HepG2 (cell line): ENCODE data around the gene MPO. TPM values are rescaled to one million over a fixed set of nuclear protein-coding genes. Genes with fewer than 3 reads are reported as not detected.

Experiments
- ATAC-seq: fragments of 200-7000 bp; cut with Tn5 transposase; 3 replicates; pipeline ENCODE4 v1.9.1; 2020; ENCODE audit warnings: mild to moderate bottlenecking, moderate library complexity
- BruUV-seq: library from RNA; stranded (reverse); fragments of 400-500 nt; replicated peaks from 2 replicates; lab custom pipeline; 2021; lab: Mats Ljungman, UMichigan
- CTCF ChIA-PET: fragments of 300-600 bp; formaldehyde crosslinking; extraction: SDS; loops from one replicate; lab custom pipeline; 2021; ENCODE audit warnings: low total read pairs, inconsistent platforms, low intra/inter-chr PET ratio; lab: Yijun Ruan, JAX
- POLR2A ChIA-PET: fragments of 350-600 bp; sonication (Branson Sonifier 250); formaldehyde crosslinking; loops from one replicate; lab custom pipeline; 2020; ENCODE audit warnings: antibody characterized with exemption, inconsistent platforms; lab: Yijun Ruan, JAX
- DNase-seq: peaks from one replicate; pipeline ENCODE4 v3.0.0-alpha.2; 2015; ENCODE audit warnings: low spot score
- FAIRE-seq: peaks from 3 replicates; lab custom pipeline; 2011; peaks lifted over from hg19 to GRCh38; lab: Jason Lieb, UNC
- H2AFZ ChIP-seq: one replicate; pipeline ENCODE4 v1.6.1; 2011; ENCODE audit warnings: low read length, inconsistent platforms
- H3K27ac ChIP-seq: fragments of 300-600 bp; 3 replicates; pipeline ENCODE4 v1.8.0; 2011; ENCODE audit warnings: mixed run types, mild to moderate bottlenecking, mixed read lengths, low read length, inconsistent platforms; ENCODE audit not compliant: insufficient read depth; ENCODE audit errors: extremely low read length
- H3K27me3 ChIP-seq, 2 experiments: fragments of 200-600 bp in 1 of 2; 2 replicates in 1 of 2; 3 replicates in 1 of 2; pipeline versions ENCODE4 v1.6.0 to v1.8.0; 2011; ENCODE audit warnings: low read length in 2 of 2, mild to moderate bottlenecking in 2 of 2, moderate library complexity in 2 of 2, inconsistent platforms in 1 of 2; ENCODE audit not compliant: insufficient read depth in 2 of 2, control insufficient read depth in 1 of 2
- H3K36me3 ChIP-seq, 2 experiments: fragments of 200-600 bp in 1 of 2; replicated peaks in 1 of 2; 2 replicates in 1 of 2; 3 replicates in 1 of 2; pipeline versions ENCODE4 v1.5.1 to v1.8.0; 2011; ENCODE audit warnings: low read length in 2 of 2, inconsistent platforms in 1 of 2; ENCODE audit not compliant: insufficient read depth in 2 of 2, control insufficient read depth in 1 of 2
- H3K4me1 ChIP-seq: 2 replicates; pipeline ENCODE4 v1.5.1; 2012; ENCODE audit warnings: low read length, inconsistent platforms; ENCODE audit not compliant: insufficient read depth
- H3K4me2 ChIP-seq: 2 replicates; pipeline ENCODE4 v1.6.0; 2011; ENCODE audit warnings: low read depth, low read length, inconsistent platforms
- H3K4me3 ChIP-seq, 3 experiments: fragments of 200-600 bp in 1 of 3; sonication (generic), shearing (Covaris generic) in 1 of 3; replicated peaks in 1 of 3; 2 replicates each; pipeline ENCODE4 v1.5.1; 2011 to 2016; ENCODE audit warnings: low read length in 3 of 3, inconsistent platforms in 2 of 3, low read depth in 2 of 3, mild to moderate bottlenecking in 2 of 3, control low read depth in 1 of 3, mixed read lengths in 1 of 3; ENCODE audit not compliant: insufficient read depth in 1 of 3
- H3K79me2 ChIP-seq: one replicate; pipeline ENCODE4 v1.6.1; 2011; ENCODE audit warnings: low read length, inconsistent platforms; ENCODE audit not compliant: insufficient read depth
- H3K9ac ChIP-seq: 2 replicates; pipeline ENCODE4 v1.6.0; 2011; ENCODE audit warnings: mild to moderate bottlenecking, low read depth, low read length, inconsistent platforms; ENCODE audit not compliant: insufficient read depth
- H3K9me3 ChIP-seq: 2 replicates; pipeline ENCODE4 v1.5.1; 2012; ENCODE audit warnings: mild to moderate bottlenecking, low read length
- H4K20me1 ChIP-seq: 2 replicates; pipeline ENCODE4 v1.6.0; 2011; ENCODE audit warnings: inconsistent platforms, mild to moderate bottlenecking, low read length, moderate library complexity; ENCODE audit not compliant: insufficient read depth
- ATF4 ChIP-seq, 2 experiments: fragments of 450-650 bp in 1 of 2; sonication (generic) in 1 of 2; formaldehyde crosslinking; IDR thresholded peaks; 2 replicates each; pipeline versions ENCODE4 v1.5.0 to v1.8.0; 2020 to 2022; ENCODE audit warnings: mild to moderate bottlenecking in 1 of 2, missing genetic modification reagents in 1 of 2
- ATF7 ChIP-seq, 2 experiments: fragments of 450-650 bp in 1 of 2; sonication (generic) in 1 of 2; formaldehyde crosslinking in 1 of 2; IDR thresholded peaks; 2 replicates each; pipeline versions ENCODE4 v1.4.0 to v1.6.1; 2016 to 2020; ENCODE audit warnings: antibody characterized with exemption in 1 of 2, mild to moderate bottlenecking in 1 of 2, missing genetic modification reagents in 1 of 2
- CEBPB ChIP-seq: IDR thresholded peaks from 2 replicates; pipeline ENCODE4 v1.6.1; 2011; ENCODE audit warnings: low read depth, low read length, improper control_type of control experiment, borderline replicate concordance
- HNF1A ChIP-seq, 2 experiments: sonication (generic) in 1 of 2; formaldehyde crosslinking in 1 of 2; IDR thresholded peaks; 2 replicates each; pipeline versions ENCODE4 v1.4.0 to v1.6.1; 2016 to 2020; ENCODE audit warnings: borderline replicate concordance in 1 of 2, low read depth in 1 of 2, mild to moderate bottlenecking in 1 of 2, missing genetic modification reagents in 1 of 2
- IKZF1 ChIP-seq: fragments of 450-650 bp; IDR thresholded peaks from 2 replicates; pipeline ENCODE4 v1.7.1; 2016
- KDM6A ChIP-seq: IDR thresholded peaks from 2 replicates; pipeline ENCODE4 v1.6.1; 2016; ENCODE audit warnings: low read depth
- ZNF75D ChIP-seq: sonication (generic); formaldehyde crosslinking; IDR thresholded peaks from 2 replicates; pipeline ENCODE4 v1.8.1; 2023; ENCODE audit warnings: missing genetic modification reagents, mild to moderate bottlenecking, borderline replicate concordance
- ZNF772 ChIP-seq: sonication (generic); formaldehyde crosslinking; IDR thresholded peaks from 2 replicates; pipeline ENCODE4 v1.5.0; 2020; ENCODE audit warnings: mild to moderate bottlenecking, missing genetic modification reagents
- WGBS: methylation state at CpG from one replicate; pipeline ENCODE4 v1.1.6; 2017; ENCODE audit warnings: low lambda C conversion rate; 5-methylcytosine and 5-hydroxymethylcytosine counted together
- in situ Hi-C: cut with HindIII; loops from 2 replicates; pipeline ENCODE4 v1.10.0; 2017; ENCODE audit warnings: low pct_unique_long_range_greater_than_20kb; ENCODE audit not compliant: extremely low pct_ligation_motif_present
- intact Hi-C: fragments of 100-400 bp; cut with micrococcal nuclease; formaldehyde crosslinking; loops from one replicate; pipeline ENCODE4 v1.10.0; 2022; ENCODE audit not compliant: unreplicated experiment
- polyA plus RNA-seq, 8 experiments: library from polyadenylated mRNA; depleted of rRNA in 3 of 8; stranded (reverse) in 7 of 8; unstranded in 1 of 8; fragments of >200 nt; fragmentation: Illumina TruSeq in 4 of 8; extraction: Trizol in 4 of 8; gene quantifications; 2 replicates each; pipeline versions ENCODE4 v1.2.1 to v1.2.3, GENCODE V29; 2011 to 2016; ENCODE audit warnings: low read depth in 4 of 8, missing spikeins in 1 of 8, mixed read lengths in 1 of 8; ENCODE audit not compliant: insufficient read depth in 1 of 8
- total RNA-seq, 5 experiments: library from RNA; depleted of rRNA; stranded (reverse); fragments of >200 nt; fragmentation: Illumina TruSeq; extraction: Trizol; gene quantifications; 2 replicates each; pipeline ENCODE4 v1.2.3, GENCODE V29; 2016; ENCODE audit warnings: low read depth in 1 of 5

MPO gene
- total and polyA plus RNA-seq, 2 of the 13 experiments (the other 11 are each of a cell fraction or from before 2014, with no cell fraction given): not detected

GRCh38 chr17:58285422-58285810, 4.7 kb upstream of the MPO start:
- in situ Hi-C loops: no loop called here
- CTCF ChIA-PET: no interaction called here
- Histone ChIP-seq H3K4me3 (no peak overlapping the region), H3K4me2 (no peak overlapping the region), H2AFZ (no peak overlapping the region), H3K27me3 (peaks cover 0 to 31% of the 10 kb centered on the region in 2 experiments; a peak in 4 of 5 replicates), H3K9me3 (no peaks in the 10 kb centered on the region), H4K20me1 (no peaks in the 10 kb centered on the region), H3K27ac (no peak overlapping the region), H3K79me2 (no peaks in the 10 kb centered on the region), H3K36me3 (no peaks in the 10 kb centered on the region), H3K4me1 (peaks cover 10% of the 10 kb centered on the region), H3K9ac (no peak overlapping the region)
- DNase-seq (no peak), FAIRE-seq (no peak), ATAC-seq (no peak)
- BruUV-seq: no TSS peak
- TF ChIP-seq IKZF1: no peak
- POLR2A ChIA-PET: no interaction called here
- 35% methylated on average over 3 of the region's 3 CpGs for WGBS
- intact Hi-C loops: no loop called here

- Histone ChIP-seq H3K79me2 (no peaks in the 10 kb centered on the region), H3K4me1 (peaks cover 10% of the 10 kb centered on the region), H3K4me2 (no peak overlapping the region; the same call in 1 of the 2 replicates), H3K27me3 (peaks cover 2 to 37% of the 10 kb centered on the region in 2 experiments; a peak in 4 of 5 replicates), H3K9me3 (no peaks in the 10 kb centered on the region), H2AFZ (no peak overlapping the region), H3K4me3 (no peak overlapping the region), H3K36me3 (no peaks in the 10 kb centered on the region), H4K20me1 (no peaks in the 10 kb centered on the region), H3K27ac (no peak overlapping the region), H3K9ac (no peak overlapping the region)
- intact Hi-C loops (no loop called here), in situ Hi-C loops (no loop called here)
- DNase-seq (no peak), FAIRE-seq (no peak), ATAC-seq (no peak; the same call in 2 of the 3 replicates)
- CTCF ChIA-PET: no interaction called here
- WGBS: 60% methylated on average over 6 of the region's 6 CpGs
- no TSS peak for BruUV-seq
- TF ChIP-seq CEBPB (peak; percentile 62; the same call in 1 of the 2 replicates), ATF7 (IDR thresholded peaks at IDR 0.05) (peak; percentile 55), ATF7 (CRISPR knock-in tag; IDR thresholded peaks at IDR 0.05) (no peak), ZNF772 (no peak), ATF4 (CRISPR knock-in tag; IDR thresholded peaks at IDR 0.05) (0 out of 4 replicates have a peak, but pooled peaks of 1 of the 2 experiments have one; percentile 33), HNF1A (IDR thresholded peaks at IDR 0.05; ENCODE audit: low read depth) (no peak), HNF1A (CRISPR knock-in tag; IDR thresholded peaks at IDR 0.05; ENCODE audit: borderline replicate concordance) (no peak), ZNF75D (no peak), KDM6A (CRISPR knock-in tag) (no peak)
- POLR2A ChIA-PET: no interaction called here
Observed at GRCh38 chr17:58284613-58285421, 4.1 kb upstream of the MPO start.
